GM18507 (cell line): ENCODE data around the gene FGD5.
"Not testable (repeated sequence)": the region's sequence is repeated elsewhere in the genome, so short reads cannot be mapped to it uniquely, and the experiment has no call there.

Experiments used
- DNase-seq: peaks from one replicate; pipeline ENCODE4 v3.0.0; 2011; ENCODE audit warnings: low read depth; ENCODE audit not compliant: insufficient read length; ENCODE audit errors: extremely low spot score
- FAIRE-seq: peaks from 2 replicates; lab custom pipeline; 2011; peaks lifted over from hg19 to GRCh38; lab: Jason Lieb, UNC

FGD5 gene

GRCh38 chr3:14891135-14892132, 72.7 kb downstream of the FGD5 start:
- no peak for FAIRE-seq
- no peak for DNase-seq

DNA sequence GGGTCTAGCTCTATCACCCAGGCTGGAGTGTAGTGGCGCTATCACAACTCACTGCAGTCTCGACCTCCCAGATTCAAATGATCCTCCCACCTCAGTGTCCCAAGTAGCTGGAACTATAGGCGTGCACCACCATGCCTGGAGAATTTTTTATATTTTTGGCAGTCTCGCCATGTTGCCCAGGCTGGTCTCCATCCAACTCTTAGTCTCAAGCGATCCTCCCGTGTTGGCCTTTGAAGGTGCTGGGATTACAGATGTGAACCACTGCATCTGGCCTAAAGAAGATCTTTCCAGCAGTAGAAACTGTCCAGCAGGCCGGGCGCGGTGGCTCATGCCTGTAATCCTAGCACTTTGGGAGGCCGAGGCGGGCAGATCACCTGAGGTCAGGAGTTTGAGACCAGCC, 73.5 kb downstream of the FGD5 start:
- no peak for DNase-seq
- no peak for FAIRE-seq

- DNase-seq (no peak), FAIRE-seq (no peak)
Observed at GRCh38 chr3:14894085-14894484, 75.3 kb downstream of the FGD5 start.

GRCh38 chr3:14897266-14897665, 78.5 kb downstream of the FGD5 start:
- no peak for DNase-seq
- FAIRE-seq, result no peak

- DNase-seq, result no peak
- no peak for FAIRE-seq
Observed at GRCh38 chr3:14898929-14899328, 80.2 kb downstream of the FGD5 start.

DNA sequence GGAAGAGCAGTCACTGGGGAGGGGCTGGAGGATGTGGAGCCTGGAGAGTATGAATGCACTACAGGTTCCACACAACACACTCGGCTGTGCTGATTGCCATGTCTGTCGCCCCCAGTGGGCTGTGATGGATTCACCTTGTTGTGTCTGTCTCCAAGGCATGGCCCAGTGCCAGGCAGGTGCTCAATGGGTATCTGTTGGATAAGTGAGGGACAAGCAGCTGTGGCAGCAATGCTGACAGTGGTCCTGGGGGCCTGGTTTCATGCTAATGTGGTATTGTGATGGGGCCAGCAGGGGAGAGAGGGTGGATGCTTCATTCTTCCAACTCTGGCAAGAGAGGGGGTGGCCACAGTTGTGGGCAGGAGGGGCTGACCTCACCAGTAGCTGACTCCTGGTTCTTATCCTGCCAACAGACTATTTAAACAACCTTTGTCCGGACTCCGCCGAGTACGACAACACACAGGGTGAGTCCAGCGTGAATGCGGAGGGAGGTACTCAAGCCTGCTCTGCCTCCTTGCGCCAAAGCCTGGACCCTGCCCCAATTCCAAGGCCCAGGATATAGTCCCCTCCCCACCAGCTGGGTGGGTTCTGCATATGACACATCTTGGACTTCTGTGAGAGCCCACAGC, 81.3 kb downstream of the FGD5 start:
- FAIRE-seq (no peak), DNase-seq (no peak)

DNA sequence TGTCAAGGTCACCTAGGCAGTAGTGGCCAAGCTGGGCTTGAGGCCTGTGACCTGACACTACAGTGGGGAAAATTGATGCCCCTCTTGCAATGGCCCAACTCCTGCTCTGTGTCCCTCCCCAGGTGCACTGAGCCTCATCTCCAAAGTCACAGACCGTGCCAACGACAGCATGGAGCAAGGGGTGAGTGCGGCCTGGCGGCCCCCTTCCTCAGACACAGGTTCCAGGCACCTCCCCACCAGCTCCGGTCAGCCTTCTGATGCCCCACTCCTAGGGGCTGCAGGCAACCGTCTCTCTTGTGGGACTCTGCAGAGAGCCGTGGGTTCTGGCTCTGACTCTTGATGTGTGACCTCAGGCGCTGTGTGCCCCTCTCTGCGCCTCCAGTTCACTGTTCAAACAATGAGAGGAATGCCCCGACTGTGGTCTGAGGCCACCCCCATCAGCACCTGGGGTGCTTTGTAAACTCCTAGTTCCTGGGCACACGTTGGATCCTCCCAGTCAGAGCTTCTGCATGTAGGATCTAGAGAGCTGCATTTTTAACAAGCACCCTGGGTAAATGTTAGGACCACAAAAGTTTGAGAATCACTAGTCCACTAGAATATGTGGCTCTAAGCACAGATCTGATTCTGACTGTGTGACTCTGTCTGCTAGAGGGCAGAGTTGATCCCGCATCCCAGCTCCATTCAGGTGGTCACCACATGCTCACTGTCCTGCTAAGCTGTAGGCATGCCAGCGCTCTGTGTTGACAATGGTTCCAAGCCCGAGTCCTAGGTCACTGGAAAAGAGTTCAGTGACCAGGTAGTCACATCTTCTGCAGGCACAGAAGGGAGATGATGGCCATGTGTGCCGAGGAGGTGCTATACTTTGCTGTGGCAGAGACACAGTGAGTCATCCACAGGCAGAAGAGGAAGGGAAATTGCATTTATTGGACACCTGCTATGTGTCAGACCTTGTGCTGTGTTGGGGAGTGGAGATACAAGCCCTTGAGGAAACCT, 82.4 kb downstream of the FGD5 start:
- no peak for FAIRE-seq

GRCh38 chr3:14902719-14903118, 84.0 kb downstream of the FGD5 start:
- FAIRE-seq, result no peak
- DNase-seq, result no peak

More for the DNA sequence above, 82.4 kb downstream of the FGD5 start:
- DNase-seq, result no peak

DNA sequence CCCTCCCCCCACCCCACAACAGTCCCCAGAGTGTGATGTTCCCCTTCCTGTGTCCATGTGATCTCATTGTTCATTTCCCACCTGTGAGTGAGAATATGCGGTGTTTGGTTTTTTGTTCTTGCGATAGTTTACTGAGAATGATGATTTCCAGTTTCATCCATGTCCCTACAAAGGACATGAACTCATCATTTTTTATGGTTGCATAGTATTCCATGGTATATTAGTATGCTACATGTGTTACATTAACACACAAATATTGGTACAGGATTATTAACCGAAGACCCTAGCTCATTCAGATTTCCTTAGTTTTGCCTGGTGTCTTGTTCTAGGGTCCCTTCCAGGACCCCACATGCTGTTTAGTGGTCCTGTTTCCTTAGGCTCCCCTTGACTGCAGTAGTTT, 84.7 kb downstream of the FGD5 start:
- not testable (repeated sequence) for FAIRE-seq, DNase-seq

GRCh38 chr3:14905055-14905657, 86.4 kb downstream of the FGD5 start:
- FAIRE-seq (no peak), DNase-seq (no peak)

DNA sequence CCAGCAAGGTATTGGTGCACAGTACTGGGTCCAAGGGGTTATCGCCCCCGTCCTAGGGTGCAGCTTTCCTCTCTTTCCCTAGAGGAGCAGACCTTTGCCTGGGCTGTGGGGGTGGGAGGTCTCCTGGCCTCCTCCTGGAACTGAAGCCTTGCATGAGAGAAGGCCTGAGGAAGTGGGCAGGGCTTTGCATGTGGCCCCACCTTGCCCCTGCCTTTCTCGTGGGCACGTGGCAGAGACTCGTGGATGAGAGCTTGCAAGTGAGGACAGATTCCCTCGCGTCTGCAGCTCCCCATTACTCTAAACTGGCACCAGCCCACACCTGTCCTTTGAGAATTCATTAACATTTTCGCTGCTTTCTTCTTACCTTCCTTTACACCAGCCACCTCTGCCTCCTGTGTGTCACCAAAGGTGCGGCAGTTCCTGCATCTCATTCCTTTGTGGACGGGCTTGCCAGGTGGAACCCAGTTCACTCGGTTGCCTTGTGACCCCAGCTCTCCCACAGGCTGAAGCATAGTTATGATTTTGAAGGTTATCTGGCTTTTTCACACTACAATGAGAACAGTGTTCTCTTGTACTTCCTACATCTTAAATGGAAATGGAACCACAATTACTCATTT, 87.7 kb downstream of the FGD5 start:
- FAIRE-seq (no peak), DNase-seq (no peak)

- FAIRE-seq (no peak), DNase-seq (no peak)
Observed at GRCh38 chr3:14907043-14907966, 88.5 kb downstream of the FGD5 start.

DNA sequence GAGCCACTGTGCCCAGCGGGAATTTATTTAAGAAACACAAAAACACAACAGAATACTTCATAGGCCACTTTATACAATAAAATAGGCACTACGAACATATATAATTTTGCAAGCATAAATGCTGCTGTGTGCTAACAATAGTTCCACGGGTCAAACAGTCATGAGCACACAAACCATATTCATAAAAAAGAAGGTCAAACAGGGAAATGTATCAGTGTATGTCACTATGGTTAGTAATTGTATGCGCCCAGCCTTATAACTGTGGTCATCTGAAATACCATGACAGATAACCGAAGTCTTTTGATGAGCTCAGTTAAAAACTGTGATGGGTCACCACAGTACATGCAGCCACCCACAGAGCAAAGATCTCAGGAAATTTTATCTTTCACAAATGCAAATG, 90.5 kb downstream of the FGD5 start:
- DNase-seq (no peak), FAIRE-seq (no peak)

GRCh38 chr3:14911651-14912050, 92.9 kb downstream of the FGD5 start:
- no peak for DNase-seq
- FAIRE-seq, result no peak

GRCh38 chr3:14913071-14913925, 94.5 kb downstream of the FGD5 start:
- FAIRE-seq, result no peak
- no peak for DNase-seq

GRCh38 chr3:14913926-14914778, 95.4 kb downstream of the FGD5 start:
- DNase-seq (no peak), FAIRE-seq (no peak)
